GM18526 (cell line): Measurements from ENCODE around the gene MSLN.

Source experiments
- POLR2A ChIP-seq: IDR thresholded peaks from 3 replicates; pipeline ENCODE4 v1.6.1; 2011; ENCODE audit not compliant: insufficient read length; ENCODE audit errors: extremely low read depth

Gene MSLN

DNA sequence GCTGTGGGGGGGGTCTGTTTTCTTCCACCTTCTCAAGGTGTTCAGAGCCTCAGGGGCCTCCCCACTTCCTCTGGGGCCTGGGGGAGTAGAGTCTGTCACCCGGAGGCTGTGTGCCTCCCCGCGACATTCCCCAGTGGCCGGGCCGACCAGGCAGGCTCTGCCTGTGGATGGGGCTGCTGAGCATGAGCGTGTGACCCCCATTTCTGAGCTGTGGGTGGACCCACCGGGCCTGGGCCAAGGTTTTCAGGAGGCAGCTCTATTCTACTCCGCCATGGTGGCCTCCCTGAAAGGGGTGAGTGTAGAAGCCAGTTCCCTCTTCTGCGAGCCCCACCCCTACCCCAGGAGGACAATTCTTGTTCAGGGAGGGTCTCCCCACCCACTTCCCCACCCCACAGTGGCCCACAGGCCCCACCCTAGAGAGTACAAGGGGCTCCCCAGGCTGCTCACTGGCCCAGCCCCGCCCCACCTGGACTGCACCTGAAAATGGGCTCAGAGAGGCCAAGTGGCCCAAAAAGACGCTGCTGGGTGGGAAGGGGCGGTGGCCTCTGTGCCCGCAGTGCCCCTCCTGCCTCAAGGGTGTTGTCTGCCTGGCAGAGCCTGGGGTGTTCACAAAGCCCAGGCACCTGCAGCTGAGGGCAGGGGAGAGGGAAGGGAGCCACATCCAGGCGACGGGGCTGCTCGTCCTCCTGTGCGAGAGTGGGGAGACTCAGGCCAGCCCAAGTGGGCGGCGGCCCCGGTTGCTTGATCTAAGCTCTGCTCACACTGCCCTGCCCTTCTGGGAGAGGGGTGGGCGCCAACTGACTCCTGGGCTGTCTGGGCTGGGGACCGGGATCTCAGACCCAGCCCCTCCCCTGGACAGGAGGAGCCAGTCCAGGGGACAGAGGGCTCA lies 1.3 kb downstream of the MSLN start:
- TF ChIP-seq POLR2A, result no peak

DNA sequence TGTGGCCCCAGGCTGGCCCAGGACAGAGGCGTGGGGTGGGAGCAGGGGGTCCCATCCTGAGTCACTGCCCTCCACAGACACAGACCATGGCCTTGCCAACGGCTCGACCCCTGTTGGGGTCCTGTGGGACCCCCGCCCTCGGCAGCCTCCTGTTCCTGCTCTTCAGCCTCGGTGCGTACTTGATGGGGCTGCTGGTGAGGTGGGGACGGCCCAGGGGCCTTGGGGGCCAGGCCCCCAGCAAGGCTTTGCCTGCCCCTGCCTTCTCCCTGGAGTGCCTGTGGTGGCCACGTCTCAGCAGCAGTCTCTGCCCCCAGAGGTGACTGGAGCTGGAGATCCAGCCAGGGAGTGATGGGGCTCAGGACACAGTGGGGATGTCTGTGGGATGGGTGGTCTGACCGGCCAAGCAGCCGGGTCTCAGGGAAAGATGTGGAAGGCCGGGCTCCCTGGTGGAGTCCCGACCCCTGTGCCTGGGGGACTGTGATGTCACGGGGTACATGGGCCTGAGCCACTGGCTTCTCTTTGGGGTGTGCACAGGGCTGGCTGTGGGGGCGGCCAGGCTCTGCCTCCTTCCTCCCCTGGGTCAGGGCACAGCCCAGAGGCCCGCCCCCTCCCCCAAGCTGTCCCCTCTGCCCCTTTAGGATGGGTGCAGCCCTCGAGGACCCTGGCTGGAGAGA lies 2.2 kb downstream of the MSLN start:
- TF ChIP-seq POLR2A, result no peak

DNA sequence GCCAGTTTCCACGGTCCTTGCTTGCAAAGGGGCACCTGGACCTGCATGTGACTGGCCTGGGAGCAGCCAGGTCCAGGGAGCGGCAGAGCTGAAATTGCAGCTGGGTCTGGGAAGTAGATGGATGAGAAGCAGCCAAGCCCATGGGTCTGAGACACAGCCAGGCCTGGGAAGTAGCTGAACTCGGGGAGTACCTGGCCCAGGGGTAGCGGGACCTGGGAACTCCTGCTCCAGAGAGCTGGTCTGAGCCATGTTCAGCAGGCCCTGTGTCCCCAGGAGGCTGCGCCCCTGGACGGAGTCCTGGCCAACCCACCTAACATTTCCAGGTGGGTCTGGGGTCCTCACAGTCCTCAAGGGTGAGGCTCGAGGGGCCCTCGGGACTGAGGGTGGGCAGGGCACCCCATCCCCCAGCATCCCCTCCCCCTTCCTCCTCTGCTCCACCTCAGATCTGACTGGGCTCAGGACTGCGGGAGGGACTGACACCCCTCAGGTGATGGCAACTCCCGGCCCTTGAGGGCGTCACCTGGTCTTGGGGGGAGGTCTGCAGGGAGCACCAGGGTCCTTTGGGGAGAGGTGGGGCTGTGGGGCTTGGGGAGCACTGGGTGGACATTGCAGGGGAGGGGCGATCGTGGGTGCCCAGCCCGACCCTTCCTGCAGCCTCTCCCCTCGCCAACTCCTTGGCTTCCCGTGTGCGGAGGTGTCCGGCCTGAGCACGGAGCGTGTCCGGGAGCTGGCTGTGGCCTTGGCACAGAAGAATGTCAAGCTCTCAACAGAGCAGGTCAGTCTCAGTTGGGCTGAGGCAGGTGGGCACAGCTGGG lies 3.0 kb downstream of the MSLN start:
- TF ChIP-seq POLR2A, result no peak

DNA sequence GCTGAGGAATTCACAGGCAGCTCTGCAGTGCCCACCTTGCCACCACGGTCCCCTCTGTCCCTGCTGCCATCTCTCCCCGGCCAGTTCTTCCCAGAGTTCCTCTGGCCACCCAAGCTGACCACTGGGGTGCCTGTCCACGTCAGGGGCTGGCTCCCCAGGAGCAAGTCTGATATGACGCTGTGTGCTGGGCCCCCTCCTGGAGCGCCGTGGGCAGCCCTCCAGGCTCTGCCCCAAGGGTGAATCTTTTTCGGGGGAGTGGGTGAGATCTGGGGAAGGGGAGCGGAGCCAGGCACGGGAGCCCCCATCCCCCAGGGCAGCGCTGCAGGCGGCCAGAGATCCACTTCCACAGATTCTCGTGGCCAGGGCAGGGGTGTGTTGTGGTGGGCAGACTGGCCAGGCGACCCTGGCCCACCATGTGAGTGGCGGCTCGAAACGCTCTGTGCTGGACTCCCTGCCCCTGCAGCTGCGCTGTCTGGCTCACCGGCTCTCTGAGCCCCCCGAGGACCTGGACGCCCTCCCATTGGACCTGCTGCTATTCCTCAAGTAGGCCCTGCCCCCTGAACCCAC lies 3.7 kb downstream of the MSLN start:
- no peak for TF ChIP-seq POLR2A

DNA sequence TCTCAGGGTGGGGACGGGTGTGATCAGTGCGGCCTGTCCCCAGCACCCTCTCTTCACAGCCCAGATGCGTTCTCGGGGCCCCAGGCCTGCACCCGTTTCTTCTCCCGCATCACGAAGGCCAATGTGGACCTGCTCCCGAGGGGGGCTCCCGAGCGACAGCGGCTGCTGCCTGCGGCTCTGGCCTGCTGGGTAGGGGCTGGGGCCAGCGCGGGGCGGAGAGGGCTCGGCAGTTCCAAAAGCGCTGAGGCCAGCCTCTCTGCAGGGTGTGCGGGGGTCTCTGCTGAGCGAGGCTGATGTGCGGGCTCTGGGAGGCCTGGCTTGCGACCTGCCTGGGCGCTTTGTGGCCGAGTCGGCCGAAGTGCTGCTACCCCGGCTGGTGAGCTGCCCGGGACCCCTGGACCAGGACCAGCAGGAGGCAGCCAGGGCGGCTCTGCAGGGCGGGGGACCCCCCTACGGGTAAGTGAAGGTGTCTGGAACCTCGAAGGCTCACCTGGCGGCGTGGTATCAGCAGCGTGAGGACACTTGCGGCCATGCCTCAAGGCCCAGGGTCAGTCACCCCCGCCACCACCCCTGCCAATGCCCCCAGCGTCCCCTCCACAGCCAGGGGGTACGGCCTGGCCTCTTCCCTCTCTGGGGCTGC lies 4.4 kb downstream of the MSLN start:
- TF ChIP-seq POLR2A, result no peak

DNA sequence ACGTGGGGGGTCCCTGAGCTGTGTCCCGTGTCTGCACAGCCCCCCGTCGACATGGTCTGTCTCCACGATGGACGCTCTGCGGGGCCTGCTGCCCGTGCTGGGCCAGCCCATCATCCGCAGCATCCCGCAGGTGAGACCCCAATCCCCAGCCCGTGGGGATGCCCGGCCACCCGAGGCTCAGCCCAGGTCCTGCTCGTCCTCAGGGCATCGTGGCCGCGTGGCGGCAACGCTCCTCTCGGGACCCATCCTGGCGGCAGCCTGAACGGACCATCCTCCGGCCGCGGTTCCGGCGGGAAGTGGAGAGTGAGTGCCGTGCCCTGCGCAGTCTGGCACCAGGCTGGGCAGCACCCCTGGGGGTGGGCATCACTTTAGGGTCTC lies 4.9 kb downstream of the MSLN start:
- no peak for TF ChIP-seq POLR2A

DNA sequence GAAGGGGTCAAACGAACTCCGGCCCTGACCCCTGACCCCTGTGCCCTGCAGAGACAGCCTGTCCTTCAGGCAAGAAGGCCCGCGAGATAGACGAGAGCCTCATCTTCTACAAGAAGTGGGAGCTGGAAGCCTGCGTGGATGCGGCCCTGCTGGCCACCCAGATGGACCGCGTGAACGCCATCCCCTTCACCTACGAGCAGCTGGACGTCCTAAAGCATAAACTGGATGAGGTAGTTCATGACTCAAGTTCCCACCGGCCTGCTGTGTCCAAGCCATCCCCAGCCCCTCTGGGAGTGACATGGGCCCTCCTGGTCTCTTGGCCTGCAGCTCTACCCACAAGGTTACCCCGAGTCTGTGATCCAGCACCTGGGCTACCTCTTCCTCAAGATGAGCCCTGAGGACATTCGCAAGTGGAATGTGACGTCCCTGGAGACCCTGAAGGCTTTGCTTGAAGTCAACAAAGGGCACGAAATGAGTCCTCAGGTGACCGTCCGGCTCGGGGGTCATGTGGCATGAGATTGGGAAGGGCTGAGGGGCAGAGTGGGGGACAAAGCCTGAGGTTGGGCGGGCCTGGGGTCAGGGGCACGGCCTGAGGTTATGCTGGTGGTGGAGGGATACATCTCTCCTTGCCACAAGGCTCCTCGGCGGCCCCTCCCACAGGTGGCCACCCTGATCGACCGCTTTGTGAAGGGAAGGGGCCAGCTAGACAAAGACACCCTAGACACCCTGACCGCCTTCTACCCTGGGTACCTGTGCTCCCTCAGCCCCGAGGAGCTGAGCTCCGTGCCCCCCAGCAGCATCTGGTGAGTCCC lies 5.7 kb downstream of the MSLN start:
- no peak for TF ChIP-seq POLR2A

DNA sequence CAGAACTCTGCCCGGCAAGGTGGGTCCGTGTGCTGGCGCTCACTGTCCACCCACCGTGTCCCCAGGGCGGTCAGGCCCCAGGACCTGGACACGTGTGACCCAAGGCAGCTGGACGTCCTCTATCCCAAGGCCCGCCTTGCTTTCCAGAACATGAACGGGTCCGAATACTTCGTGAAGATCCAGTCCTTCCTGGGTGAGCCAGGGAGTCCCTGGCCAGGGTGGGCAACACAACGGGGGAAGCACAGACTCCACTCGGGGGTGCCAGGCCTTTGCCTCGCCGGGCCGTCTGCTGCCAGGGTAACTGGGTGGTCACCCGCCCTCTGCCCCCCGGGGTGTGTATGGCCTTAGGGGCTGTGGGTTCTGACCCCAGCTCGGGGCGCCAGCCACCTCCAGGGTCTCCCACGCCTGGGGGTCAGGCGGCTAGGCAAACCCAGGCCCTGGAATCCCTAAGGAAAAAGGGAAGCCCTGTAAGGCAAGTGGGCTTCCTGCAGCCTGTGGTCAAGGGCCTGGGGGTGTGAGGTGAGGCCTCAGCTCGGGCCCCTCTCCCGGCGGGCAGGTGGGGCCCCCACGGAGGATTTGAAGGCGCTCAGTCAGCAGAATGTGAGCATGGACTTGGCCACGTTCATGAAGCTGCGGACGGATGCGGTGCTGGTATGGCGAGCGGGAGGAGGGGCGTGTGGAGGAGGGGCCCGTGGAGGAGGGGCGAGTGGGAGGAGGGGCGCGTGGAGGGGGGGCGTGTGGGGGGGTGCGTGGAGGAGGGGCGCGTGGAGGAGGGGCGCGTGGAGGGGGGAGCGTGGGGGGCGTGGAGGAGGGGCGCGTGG lies 6.5 kb downstream of the MSLN start:
- TF ChIP-seq POLR2A, result no peak

DNA sequence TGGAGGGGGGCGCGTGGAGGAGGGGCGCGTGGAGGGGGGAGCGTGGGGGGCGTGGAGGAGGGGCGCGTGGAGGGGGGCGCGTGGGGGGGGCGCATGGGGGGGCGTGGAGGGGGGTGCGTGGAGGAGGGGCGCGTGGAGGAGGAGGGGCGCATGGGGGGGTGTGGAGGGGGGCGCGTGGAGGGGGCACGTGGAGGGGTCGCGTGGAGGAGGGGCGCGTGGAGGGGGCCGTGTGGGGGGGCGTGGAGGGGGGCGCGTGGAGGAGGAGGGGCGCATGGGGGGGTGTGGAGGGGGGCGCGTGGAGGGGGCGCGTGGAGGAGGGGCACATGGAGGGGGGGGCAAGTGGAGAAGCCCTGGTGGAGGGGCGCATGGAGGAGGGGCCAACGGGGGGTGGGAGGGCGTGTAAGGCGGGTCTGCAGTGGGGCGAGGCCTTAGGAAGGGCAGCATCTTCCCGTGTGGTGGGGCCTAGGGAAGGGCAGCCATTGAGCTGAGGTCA lies 7.3 kb downstream of the MSLN start:
- TF ChIP-seq POLR2A, result no peak

DNA sequence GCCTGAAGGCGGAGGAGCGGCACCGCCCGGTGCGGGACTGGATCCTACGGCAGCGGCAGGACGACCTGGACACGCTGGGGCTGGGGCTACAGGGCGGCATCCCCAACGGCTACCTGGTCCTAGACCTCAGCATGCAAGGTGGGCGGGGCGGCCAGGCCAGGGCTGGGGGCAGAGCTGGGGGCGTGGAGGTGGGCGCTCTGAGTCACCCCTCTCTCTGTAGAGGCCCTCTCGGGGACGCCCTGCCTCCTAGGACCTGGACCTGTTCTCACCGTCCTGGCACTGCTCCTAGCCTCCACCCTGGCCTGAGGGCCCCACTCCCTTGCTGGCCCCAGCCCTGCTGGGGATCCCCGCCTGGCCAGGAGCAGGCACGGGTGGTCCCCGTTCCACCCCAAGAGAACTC lies 7.9 kb downstream of the MSLN start:
- no peak for TF ChIP-seq POLR2A

DNA sequence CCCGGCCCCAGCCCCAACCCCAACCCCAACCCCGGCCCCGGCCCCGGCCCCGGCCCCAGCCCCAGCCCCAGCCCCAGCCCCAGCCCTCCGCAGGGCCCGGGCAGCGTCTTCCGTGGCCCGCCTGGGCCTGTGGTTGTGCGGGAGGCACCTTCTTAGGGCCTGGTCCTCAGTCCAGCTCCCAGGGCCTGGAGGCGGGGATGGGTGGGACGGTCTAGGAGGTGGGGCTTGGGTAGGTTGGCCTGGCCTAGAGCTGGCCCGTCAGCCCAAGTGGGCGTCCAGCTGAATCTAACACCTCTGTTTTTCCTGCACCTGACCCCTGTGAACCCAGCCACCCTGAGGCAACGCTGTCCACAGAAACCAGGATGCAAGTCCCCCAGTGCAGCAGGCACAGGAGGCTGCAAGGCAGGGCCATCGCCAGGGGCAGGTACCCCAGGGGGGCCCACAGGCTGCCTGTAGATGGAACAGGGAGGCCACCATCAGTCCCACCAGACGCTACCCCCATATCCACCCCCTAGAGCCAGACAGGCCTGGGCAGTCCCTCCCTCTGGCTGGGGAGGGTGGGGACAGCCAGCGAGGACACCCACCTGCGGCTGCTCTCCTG lies 8.8 kb downstream of the MSLN start:
- no peak for TF ChIP-seq POLR2A

DNA sequence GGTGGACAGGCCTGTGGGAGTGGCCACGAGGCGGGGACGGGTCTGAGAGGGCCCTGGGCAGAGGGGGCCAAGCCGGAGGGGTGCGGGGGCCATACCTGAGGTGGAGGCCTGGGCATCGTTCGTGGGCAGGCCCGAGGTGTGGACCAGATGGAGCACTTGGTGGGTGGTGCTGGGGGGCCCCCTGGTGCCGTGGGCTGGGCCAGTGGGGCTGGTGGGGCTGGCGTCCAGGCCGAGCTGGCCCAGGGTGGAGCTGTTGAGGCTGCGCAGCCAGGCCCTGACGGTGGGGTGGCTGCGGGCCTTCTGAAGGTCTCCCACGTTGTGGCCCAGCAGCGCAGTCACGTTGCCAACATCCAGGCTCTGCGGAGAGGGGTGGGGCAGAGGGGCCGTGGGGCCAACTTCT lies 9.4 kb downstream of the MSLN start:
- TF ChIP-seq POLR2A, result no peak

DNA sequence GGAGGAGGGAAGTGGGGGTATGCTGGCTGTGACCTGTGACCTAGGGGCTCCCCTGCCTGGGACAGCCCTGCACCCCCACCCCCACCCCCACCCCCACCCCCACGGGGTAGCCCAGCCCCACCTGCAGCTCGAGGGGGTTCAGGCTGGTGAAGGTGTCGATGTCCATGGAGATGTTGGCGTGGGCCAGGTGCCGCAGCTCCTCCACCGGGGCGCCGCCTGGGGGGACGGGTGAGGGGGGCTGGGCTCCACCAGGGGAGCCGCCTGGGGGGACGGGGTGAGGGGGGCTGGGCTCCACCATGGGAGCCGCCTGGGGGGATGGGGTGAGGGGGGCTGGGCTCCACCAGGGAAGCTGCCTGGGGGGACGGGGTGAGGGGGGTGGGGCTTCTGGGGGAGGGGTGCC lies 9.9 kb downstream of the MSLN start:
- TF ChIP-seq POLR2A, result no peak
